Measurements from ENCODE around the gene S1PR2.
"Not testable (repeated sequence)": the region's sequence is repeated elsewhere in the genome, so short reads cannot be mapped to it uniquely, and the experiment has no call there.

The S1PR2 gene

DNA sequence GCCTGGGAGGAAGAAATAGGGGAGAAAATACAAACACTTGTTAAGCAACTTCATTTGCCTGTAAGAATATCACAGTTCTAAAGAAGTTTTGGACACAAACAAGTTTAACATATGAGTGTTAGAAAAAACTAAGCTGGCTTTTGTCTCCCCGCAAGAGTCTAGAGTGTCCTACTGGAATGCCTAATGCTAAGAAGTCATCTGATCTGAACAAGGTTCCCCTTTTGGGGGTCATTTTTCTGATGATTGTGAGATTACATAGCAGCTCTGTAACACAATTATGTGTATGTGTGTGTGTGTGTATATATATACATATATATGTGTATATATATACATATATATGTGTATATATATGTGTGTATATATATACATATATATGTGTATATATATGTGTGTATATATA, 49.1 kb downstream of the S1PR2 start:
- DNase-seq (ENCODE audit: low read depth), result no peak
- TF ChIP-seq, protein P1, sequence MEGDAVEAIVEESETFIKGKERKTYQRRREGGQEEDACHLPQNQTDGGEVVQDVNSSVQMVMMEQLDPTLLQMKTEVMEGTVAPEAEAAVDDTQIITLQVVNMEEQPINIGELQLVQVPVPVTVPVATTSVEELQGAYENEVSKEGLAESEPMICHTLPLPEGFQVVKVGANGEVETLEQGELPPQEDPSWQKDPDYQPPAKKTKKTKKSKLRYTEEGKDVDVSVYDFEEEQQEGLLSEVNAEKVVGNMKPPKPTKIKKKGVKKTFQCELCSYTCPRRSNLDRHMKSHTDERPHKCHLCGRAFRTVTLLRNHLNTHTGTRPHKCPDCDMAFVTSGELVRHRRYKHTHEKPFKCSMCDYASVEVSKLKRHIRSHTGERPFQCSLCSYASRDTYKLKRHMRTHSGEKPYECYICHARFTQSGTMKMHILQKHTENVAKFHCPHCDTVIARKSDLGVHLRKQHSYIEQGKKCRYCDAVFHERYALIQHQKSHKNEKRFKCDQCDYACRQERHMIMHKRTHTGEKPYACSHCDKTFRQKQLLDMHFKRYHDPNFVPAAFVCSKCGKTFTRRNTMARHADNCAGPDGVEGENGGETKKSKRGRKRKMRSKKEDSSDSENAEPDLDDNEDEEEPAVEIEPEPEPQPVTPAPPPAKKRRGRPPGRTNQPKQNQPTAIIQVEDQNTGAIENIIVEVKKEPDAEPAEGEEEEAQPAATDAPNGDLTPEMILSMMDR (IDR thresholded peaks at IDR 0.05; ENCODE audit: low read depth, low read length, missing control alignments), result no peak
- H3K4me3 ChIP-seq (ENCODE audit: low read depth, low read length), result no peak overlapping the region

DNA sequence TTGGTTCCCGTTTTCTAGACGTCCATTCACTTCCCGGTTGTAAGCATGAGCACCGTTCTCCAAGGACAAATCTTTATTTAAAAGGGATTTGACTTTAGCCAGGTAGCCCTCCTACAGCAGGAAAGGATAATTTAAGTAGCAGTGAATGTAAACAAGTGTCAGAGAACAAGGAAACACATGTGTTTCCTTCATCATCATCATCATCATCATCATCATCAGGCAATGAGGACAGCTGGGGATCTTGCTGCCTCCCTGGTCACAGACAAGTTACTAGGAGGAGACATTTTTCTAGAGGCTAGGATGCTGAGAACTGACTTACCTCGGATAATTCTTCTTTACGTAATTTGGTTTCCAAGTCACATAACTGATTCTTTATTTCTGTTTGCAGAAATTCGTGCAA, 50.7 kb downstream of the S1PR2 start:
- H3K4me3 ChIP-seq (ENCODE audit: low read depth, low read length), result no peak overlapping the region
- TF ChIP-seq, protein P1 (IDR thresholded peaks at IDR 0.05; ENCODE audit: low read depth, low read length, missing control alignments), result no peak
- DNase-seq (ENCODE audit: low read depth), result no peak

DNA sequence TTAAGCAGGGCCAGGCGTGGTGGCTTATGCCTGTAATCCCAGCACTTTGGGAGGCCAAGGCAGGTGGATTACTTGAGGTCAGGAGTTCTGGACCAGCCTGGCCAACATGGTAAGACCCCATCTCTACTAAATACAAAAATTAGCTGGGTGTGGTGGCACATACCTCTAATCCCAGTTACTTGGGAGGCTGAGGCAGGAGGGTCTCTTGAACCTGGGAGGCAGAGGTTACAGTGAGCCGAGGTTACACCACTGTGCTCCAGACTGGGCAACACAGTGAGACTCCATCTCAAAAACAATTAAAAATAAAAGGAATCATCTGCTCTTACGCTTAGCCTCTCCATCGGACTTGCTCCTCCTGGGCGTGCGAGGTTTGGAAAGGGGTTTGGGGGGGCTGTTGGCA, 51.1 kb downstream of the S1PR2 start:
- not testable (repeated sequence) for DNase-seq (ENCODE audit: low read depth); H3K4me3 ChIP-seq (ENCODE audit: low read depth, low read length)

DNA sequence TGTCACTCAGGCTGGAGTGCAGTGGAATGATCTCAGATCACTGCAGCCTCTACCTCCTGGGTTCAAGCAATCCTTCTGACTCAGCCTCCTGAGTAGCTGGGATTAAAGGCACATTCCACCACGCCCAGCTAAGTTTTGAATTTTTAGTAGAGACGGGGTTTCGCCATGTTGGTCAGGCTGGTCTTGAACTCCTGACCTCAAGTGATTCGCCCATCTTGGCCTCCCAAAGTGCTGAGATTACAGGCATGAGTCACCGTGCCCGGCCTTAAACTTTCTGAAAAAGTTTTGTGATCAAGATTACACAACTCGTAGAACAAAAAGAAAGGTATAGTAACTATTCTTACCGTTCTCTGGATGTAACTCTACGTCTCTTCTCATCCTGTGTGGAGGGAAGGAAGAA, 57.6 kb downstream of the S1PR2 start:
- TF ChIP-seq, protein P1 (IDR thresholded peaks at IDR 0.05; ENCODE audit: low read depth, low read length, missing control alignments), result no peak
- no peak overlapping the region for H3K4me3 ChIP-seq (ENCODE audit: low read depth, low read length)
- DNase-seq (ENCODE audit: low read depth), result no peak

Measured in GM12864 (cell line).